ENCODE measurements around the gene FARSB. TPM values are rescaled to one million over a fixed set of nuclear protein-coding genes. Genes with fewer than 3 reads are reported as not detected.

Gene FARSB
- total RNA-seq, 1 donor from 2014 or later, result 5.4 TPM

GRCh38 chr2:222663479-222663878 lies 7.6 kb upstream of the FARSB start:
- no peak for DNase-seq

- DNase-seq, result peak; percentile 17
These were observed 894 bp upstream of the FARSB start for GRCh38 chr2:222656526-222657446.

- no peak for DNase-seq
These were observed 2.6 kb downstream of the FARSB start for GRCh38 chr2:222653280-222653679.

- DNase-seq, result peak; percentile 38
These were observed 3.2 kb downstream of the FARSB start for GRCh38 chr2:222652491-222653255.

- DNase-seq, result no peak
These were observed 4.0 kb downstream of the FARSB start for GRCh38 chr2:222651718-222652418.

- DNase-seq, result no peak
These were observed 6.1 kb downstream of the FARSB start for GRCh38 chr2:222649801-222650200.

- no peak for DNase-seq
These were observed 9.9 kb downstream of the FARSB start for GRCh38 chr2:222646008-222646407.

- no peak for DNase-seq
These were observed 12.8 kb downstream of the FARSB start for GRCh38 chr2:222643134-222643533.

- no peak for DNase-seq
These were observed 14.6 kb downstream of the FARSB start for GRCh38 chr2:222641336-222641735.

- DNase-seq, result no peak
These were observed 18.8 kb downstream of the FARSB start for GRCh38 chr2:222637067-222637466.

GRCh38 chr2:222635295-222635694 lies 20.6 kb downstream of the FARSB start:
- DNase-seq, result no peak

- no peak for DNase-seq
These were observed 28.1 kb downstream of the FARSB start for GRCh38 chr2:222627764-222628163.

GRCh38 chr2:222623756-222624309 lies 32.1 kb downstream of the FARSB start:
- DNase-seq, result no peak

- no peak for DNase-seq
These were observed 33.0 kb downstream of the FARSB start for GRCh38 chr2:222622910-222623309.

GRCh38 chr2:222621893-222622292 lies 34.0 kb downstream of the FARSB start:
- no peak for DNase-seq

GRCh38 chr2:222615320-222615719 lies 40.6 kb downstream of the FARSB start:
- no peak for DNase-seq

GRCh38 chr2:222613715-222614331 lies 42.1 kb downstream of the FARSB start:
- DNase-seq, result peak; percentile 71

- no peak for DNase-seq
These were observed 44.2 kb downstream of the FARSB start for GRCh38 chr2:222611684-222612083.

GRCh38 chr2:222610746-222611145 lies 45.1 kb downstream of the FARSB start:
- DNase-seq, result no peak

- DNase-seq, result no peak
These were observed 46.5 kb downstream of the FARSB start for GRCh38 chr2:222609381-222609780.

- DNase-seq, result no peak
These were observed 47.8 kb downstream of the FARSB start for GRCh38 chr2:222608081-222608480.

GRCh38 chr2:222606306-222606705 lies 49.6 kb downstream of the FARSB start:
- DNase-seq, result no peak

All from dermis blood vessel endothelial cell (primary cell).